B cell (primary cell): ENCODE results near the gene CCNB1IP1. TPM values are rescaled to one million over a fixed set of nuclear protein-coding genes. Genes with fewer than 3 reads are reported as not detected.

Source experiments
- ATAC-seq: fragments of 200-7000 bp; cut with Tn5 transposase; one replicate; pipeline ENCODE4 v1.10.0; 2021; ENCODE audit warnings: low read depth, mild to moderate bottlenecking, moderate number of reproducible peaks, moderate library complexity
- CTCF ChIA-PET: fragments of 350-600 bp; sonication (Branson Sonifier 250); formaldehyde crosslinking; loops from one replicate; lab custom pipeline; 2021; ENCODE audit warnings: antibody characterized with exemption, inconsistent platforms; lab: Charles Lee
- POLR2A ChIA-PET: fragments of 350-600 bp; sonication (Branson Sonifier 250); formaldehyde crosslinking; loops from one replicate; lab custom pipeline; 2021; ENCODE audit warnings: antibody characterized with exemption; lab: Charles Lee
- DNase-seq: peaks from one replicate; pipeline ENCODE4 v3.0.0; 2013
- H2AFZ ChIP-seq: 2 replicates; pipeline ENCODE4 v1.6.1; 2012; ENCODE audit warnings: mild to moderate bottlenecking, low read depth, low read length; ENCODE audit not compliant: insufficient read depth, poor library complexity, severe bottlenecking
- H3K27ac ChIP-seq, 2 donors: 1 replicate in 1 of 2; 2 replicates in 1 of 2; pipeline ENCODE4 v1.5.1; 2012 to 2013; ENCODE audit warnings: low read length in 2 of 2, mild to moderate bottlenecking in 2 of 2, moderate library complexity in 1 of 2
- H3K27me3 ChIP-seq, 4 experiments: fragments of 200-600 bp in 1 of 4; sonication (generic) in 1 of 4; replicated peaks in 1 of 4; 1 replicate in 2 of 4; 2 replicates in 2 of 4; pipeline versions ENCODE4 v1.6.1 to v1.7.0; 2013 to 2016; ENCODE audit warnings: low read length in 3 of 4, mild to moderate bottlenecking in 2 of 4, mixed read lengths in 1 of 4, moderate library complexity in 1 of 4; ENCODE audit not compliant: insufficient read depth in 4 of 4, control insufficient read depth in 3 of 4; ENCODE audit errors: control extremely low read depth in 1 of 4
- H3K36me3 ChIP-seq, 2 experiments: replicated peaks in 1 of 2; 1 replicate in 1 of 2; 2 replicates in 1 of 2; pipeline versions ENCODE4 v1.6.1 to v1.7.1; 2013; ENCODE audit warnings: low read length in 1 of 2; ENCODE audit not compliant: insufficient read depth in 2 of 2, control insufficient read depth in 1 of 2; ENCODE audit errors: control extremely low read depth in 1 of 2, extremely low read depth in 1 of 2
- H3K4me1 ChIP-seq, 2 donors: fragments of 200-600 bp in 1 of 2; sonication (generic) in 1 of 2; 1 replicate in 1 of 2; 2 replicates in 1 of 2; pipeline versions ENCODE4 v1.5.1 to v1.6.1; 2013 to 2017; ENCODE audit warnings: low read length in 2 of 2; ENCODE audit not compliant: control insufficient read depth in 2 of 2, insufficient read depth in 2 of 2
- H3K4me2 ChIP-seq: replicated peaks from 2 replicates; pipeline ENCODE3; 2012; ENCODE audit warnings: mild to moderate bottlenecking, low read depth, low read length; ENCODE audit not compliant: poor library complexity, severe bottlenecking
- H3K4me3 ChIP-seq, 5 experiments: fragments of 200-600 bp in 1 of 5; sonication (generic) in 1 of 5; 1 replicate in 3 of 5; 2 replicates in 2 of 5; pipeline versions ENCODE4 v1.5.1 to v1.7.0; 2011 to 2016; ENCODE audit warnings: low read length in 4 of 5, mild to moderate bottlenecking in 4 of 5, low read depth in 2 of 5, control low read depth in 1 of 5, moderate library complexity in 1 of 5; ENCODE audit not compliant: insufficient read depth in 1 of 5; ENCODE audit errors: control extremely low read depth in 1 of 5, extremely low read depth in 1 of 5
- H3K79me2 ChIP-seq: fragments of 200-600 bp; sonication (generic); one replicate; pipeline ENCODE4 v1.6.0; 2016; ENCODE audit warnings: low read length; ENCODE audit not compliant: control insufficient read depth, insufficient read depth
- H3K9ac ChIP-seq: fragments of 200-600 bp; sonication (generic); 2 replicates; pipeline ENCODE4 v1.6.1; 2017; ENCODE audit warnings: mild to moderate bottlenecking, low read length, moderate library complexity
- H3K9me3 ChIP-seq, 3 donors: one replicate each; pipeline versions ENCODE4 v1.6.1 to v1.7.1; 2013; ENCODE audit warnings: low read length in 2 of 3; ENCODE audit not compliant: control insufficient read depth in 2 of 3, insufficient read depth in 1 of 3; ENCODE audit errors: control extremely low read depth in 1 of 3
- H4K20me1 ChIP-seq: 2 replicates; pipeline ENCODE4 v1.6.0; 2012; ENCODE audit warnings: mild to moderate bottlenecking, low read length; ENCODE audit not compliant: insufficient read depth, control insufficient read depth, poor library complexity, severe bottlenecking
- H3K27ac Mint-ChIP-seq: one replicate; pipeline ENCODE4 v1.8.0; 2021; ENCODE audit warnings: mixed read lengths
- H3K27me3 Mint-ChIP-seq: one replicate; pipeline ENCODE4 v1.8.0; 2021; ENCODE audit warnings: mixed read lengths
- H3K4me1 Mint-ChIP-seq: one replicate; pipeline ENCODE4 v1.8.0; 2021; ENCODE audit warnings: mixed read lengths
- H3K4me3 Mint-ChIP-seq: one replicate; pipeline ENCODE4 v1.8.0; 2021; ENCODE audit warnings: mixed read lengths
- H3K9me3 Mint-ChIP-seq: one replicate; pipeline ENCODE4 v1.8.0; 2022; ENCODE audit warnings: mixed read lengths; ENCODE audit not compliant: insufficient read depth
- EZH2 ChIP-seq: IDR thresholded peaks from 2 replicates; pipeline ENCODE4 v1.6.1; 2012; ENCODE audit warnings: borderline replicate concordance, low read depth, mild to moderate bottlenecking, moderate library complexity, low read length; ENCODE audit not compliant: insufficient read depth, poor library complexity, severe bottlenecking
- WGBS: methylation state at CpG from one replicate; pipeline ENCODE4 v1.1.5; 2013; ENCODE audit warnings: missing lambda C conversion rate; ENCODE audit not compliant: insufficient coverage; 5-methylcytosine and 5-hydroxymethylcytosine counted together
- intact Hi-C: fragments of 100-400 bp; cut with micrococcal nuclease; formaldehyde crosslinking; loops from one replicate; pipeline ENCODE4 v1.10.0; 2022
- polyA plus RNA-seq: library from polyadenylated mRNA; depleted of rRNA; stranded (reverse); fragments of >200 nt; gene quantifications from 2 replicates; pipeline ENCODE4 v1.2.3, GENCODE V29; 2012
- total RNA-seq, 2 donors: library from RNA; stranded (reverse); fragments of 120-200 nt in 1 of 2; gene quantifications; 1 replicate in 1 of 2; 2 replicates in 1 of 2; pipeline versions ENCODE4 v1.2.3 to v1.2.4, GENCODE V29; 2013 to 2022
- TF ChIP-seq, protein P1 (sequence below): fragments of 200-600 bp; IDR thresholded peaks from one replicate; pipeline ENCODE4 v1.8.0; 2022; ENCODE audit warnings: antibody characterized with exemption, mild to moderate bottlenecking

The CCNB1IP1 gene
- total and polyA plus RNA-seq, 2 donors (not counting 1 experiment from before 2014, with no cell fraction given), result 24.7 to 48.8 TPM

DNA sequence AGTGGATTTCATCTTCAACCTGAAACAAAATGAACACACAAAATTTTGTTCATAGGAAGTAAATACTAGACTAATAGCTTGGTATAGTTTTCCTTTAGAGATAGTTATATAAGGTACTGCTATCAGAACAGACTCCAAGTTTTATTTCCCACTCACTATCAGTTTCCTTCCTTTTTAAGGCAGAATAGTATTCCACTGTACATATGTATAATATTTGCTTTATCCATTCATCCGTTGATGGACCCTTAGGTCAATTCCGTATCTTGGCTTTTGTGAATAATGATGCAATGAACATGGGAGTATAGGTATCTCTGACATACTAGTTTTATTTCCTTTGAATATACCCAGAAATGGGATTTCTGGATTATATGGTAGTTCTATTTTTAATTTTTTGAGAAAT is 3.7 kb downstream of the CCNB1IP1 start:
- no peak overlapping the region for H3K9ac ChIP-seq
- DNase-seq, result no peak
- no peak overlapping the region for H3K4me3 Mint-ChIP-seq
- no peaks in the 10 kb centered on the region for H3K27me3 ChIP-seq
- H3K27me3 Mint-ChIP-seq, result no peaks in the 10 kb centered on the region
- H3K79me2 ChIP-seq, result peaks cover 44% of the 10 kb centered on the region
- intact Hi-C loops, result loop anchor here (5.0 kb wide), 2 partner anchors 528 to 543 kb away; no protein-coding TSS in a partner anchor
- no peaks in the 10 kb centered on the region for H3K9me3 Mint-ChIP-seq
- H2AFZ ChIP-seq, result no peak overlapping the region
- peak overlapping the region in 1 of 2 donors; percentile 7 for H3K27ac ChIP-seq
- no CpG with 5 or more reads among the region's 2 CpGs for WGBS
- H3K36me3 ChIP-seq, result peaks cover 4 to 21% of the 10 kb centered on the region in 2 experiments
- ChIA-PET CTCF (interaction anchor here (0.8 to 10.4 kb wide), 14 partner anchors 9 to 480 kb away, joined by 3 to 215 read pairs (median 4); partner anchors contain the start of genes PARP2 and TEP1), POLR2A (interaction anchor here (0.6 to 0.7 kb wide), 2 partner anchors 13 to 20 kb away, joined by 3 to 5 read pairs; no protein-coding TSS in a partner anchor)
- H3K4me3 ChIP-seq, result no peak overlapping the region
- no peaks in the 10 kb centered on the region for H4K20me1 ChIP-seq
- no peak overlapping the region for H3K4me2 ChIP-seq
- ATAC-seq, result no peak
- no peak overlapping the region for H3K27ac Mint-ChIP-seq
- H3K4me1 ChIP-seq, result peaks cover 13 to 17% of the 10 kb centered on the region in 2 donors
- TF ChIP-seq EZH2, result no peak
- TF ChIP-seq, protein P1, sequence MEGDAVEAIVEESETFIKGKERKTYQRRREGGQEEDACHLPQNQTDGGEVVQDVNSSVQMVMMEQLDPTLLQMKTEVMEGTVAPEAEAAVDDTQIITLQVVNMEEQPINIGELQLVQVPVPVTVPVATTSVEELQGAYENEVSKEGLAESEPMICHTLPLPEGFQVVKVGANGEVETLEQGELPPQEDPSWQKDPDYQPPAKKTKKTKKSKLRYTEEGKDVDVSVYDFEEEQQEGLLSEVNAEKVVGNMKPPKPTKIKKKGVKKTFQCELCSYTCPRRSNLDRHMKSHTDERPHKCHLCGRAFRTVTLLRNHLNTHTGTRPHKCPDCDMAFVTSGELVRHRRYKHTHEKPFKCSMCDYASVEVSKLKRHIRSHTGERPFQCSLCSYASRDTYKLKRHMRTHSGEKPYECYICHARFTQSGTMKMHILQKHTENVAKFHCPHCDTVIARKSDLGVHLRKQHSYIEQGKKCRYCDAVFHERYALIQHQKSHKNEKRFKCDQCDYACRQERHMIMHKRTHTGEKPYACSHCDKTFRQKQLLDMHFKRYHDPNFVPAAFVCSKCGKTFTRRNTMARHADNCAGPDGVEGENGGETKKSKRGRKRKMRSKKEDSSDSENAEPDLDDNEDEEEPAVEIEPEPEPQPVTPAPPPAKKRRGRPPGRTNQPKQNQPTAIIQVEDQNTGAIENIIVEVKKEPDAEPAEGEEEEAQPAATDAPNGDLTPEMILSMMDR, result no peak
- H3K4me1 Mint-ChIP-seq, result peaks cover 44% of the 10 kb centered on the region
- H3K9me3 ChIP-seq, result no peaks in the 10 kb centered on the region

DNA sequence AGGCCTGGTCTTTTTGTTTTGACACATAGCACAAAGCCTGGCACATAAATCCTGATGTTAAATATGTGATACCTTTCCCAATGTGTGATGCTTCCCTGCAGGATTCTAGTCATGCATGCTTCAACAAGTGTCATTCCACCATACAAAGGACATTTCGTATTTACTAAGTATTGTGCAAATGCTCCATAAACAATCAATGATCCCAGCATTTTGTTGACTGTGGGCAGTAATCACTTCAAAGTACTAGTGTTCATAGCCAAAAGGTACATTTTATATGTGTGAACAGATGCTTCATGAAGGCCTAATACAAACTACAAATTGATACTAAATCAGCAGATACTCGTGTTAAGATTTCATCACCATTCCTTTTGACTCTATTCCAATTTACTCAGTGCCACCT is 4.4 kb downstream of the CCNB1IP1 start:
- H3K27ac Mint-ChIP-seq, result peak overlapping the region; percentile 32
- no peaks in the 10 kb centered on the region for H4K20me1 ChIP-seq
- TF ChIP-seq EZH2, result no peak
- TF ChIP-seq, protein P1, result no peak
- peaks cover 44% of the 10 kb centered on the region for H3K4me1 Mint-ChIP-seq
- H3K4me2 ChIP-seq, result no peak overlapping the region
- H3K4me3 Mint-ChIP-seq, result no peak overlapping the region
- H2AFZ ChIP-seq, result no peak overlapping the region
- no peak for DNase-seq
- ChIA-PET CTCF (interaction anchor here (0.6 to 10.4 kb wide), 24 partner anchors 10 to 1136 kb away, joined by 3 to 215 read pairs (median 5); partner anchors contain the start of genes PARP2, RNASE4 and TEP1), POLR2A (interaction anchor here (0.6 to 2.1 kb wide), 4 partner anchors 14 to 281 kb away, joined by 3 to 15 read pairs (median 4); partner anchors contain the start of gene PARP2)
- ATAC-seq, result no peak
- H3K4me3 ChIP-seq, result no peak overlapping the region
- no peaks in the 10 kb centered on the region for H3K9me3 ChIP-seq
- no peaks in the 10 kb centered on the region for H3K27me3 ChIP-seq
- peaks cover 45% of the 10 kb centered on the region for H3K79me2 ChIP-seq
- H3K36me3 ChIP-seq, result peaks cover 4 to 24% of the 10 kb centered on the region in 2 experiments
- H3K9ac ChIP-seq, result no peak overlapping the region
- no peaks in the 10 kb centered on the region for H3K27me3 Mint-ChIP-seq
- 80% methylated on average over 2 of the region's 2 CpGs for WGBS
- peaks cover 8 to 14% of the 10 kb centered on the region in 2 donors for H3K4me1 ChIP-seq
- H3K9me3 Mint-ChIP-seq, result no peaks in the 10 kb centered on the region
- H3K27ac ChIP-seq, result peak overlapping the region in 1 of 2 donors; percentile 7
- intact Hi-C loops, result loop anchor here (5.0 kb wide), 2 partner anchors 529 to 544 kb away; no protein-coding TSS in a partner anchor
